GM12892 (cell line): Measurements from ENCODE around the gene TM9SF4. TPM values are rescaled to one million over a fixed set of nuclear protein-coding genes. Genes with fewer than 3 reads are reported as not detected.

Experiments
- DNase-seq: peaks from one replicate; pipeline ENCODE4 v3.0.0; 2011; ENCODE audit not compliant: insufficient read length
- FAIRE-seq: peaks from 2 replicates; lab custom pipeline; 2011; peaks lifted over from hg19 to GRCh38; lab: Jason Lieb, UNC
- POLR2A ChIP-seq: IDR thresholded peaks from 2 replicates; pipeline ENCODE4 v1.6.1; 2011; ENCODE audit warnings: low read depth, low read length, control low read depth
- POLR2AphosphoS5 ChIP-seq: IDR thresholded peaks from 2 replicates; pipeline ENCODE4 v1.6.1; 2011; ENCODE audit warnings: low read depth, low read length, control low read depth
- TAF1 ChIP-seq: IDR thresholded peaks from 2 replicates; pipeline ENCODE4 v1.6.1; 2011; ENCODE audit warnings: low read depth, mild to moderate bottlenecking, control low read depth, low read length, borderline replicate concordance
- polyA plus RNA-seq: library from polyadenylated mRNA; unstranded; fragments of >200 nt; gene quantifications from one replicate; pipeline ENCODE4 v1.2.1, GENCODE V29; 2012; ENCODE audit warnings: missing spikeins, inconsistent platforms; ENCODE audit not compliant: missing spikeins

TM9SF4 gene, protein sequence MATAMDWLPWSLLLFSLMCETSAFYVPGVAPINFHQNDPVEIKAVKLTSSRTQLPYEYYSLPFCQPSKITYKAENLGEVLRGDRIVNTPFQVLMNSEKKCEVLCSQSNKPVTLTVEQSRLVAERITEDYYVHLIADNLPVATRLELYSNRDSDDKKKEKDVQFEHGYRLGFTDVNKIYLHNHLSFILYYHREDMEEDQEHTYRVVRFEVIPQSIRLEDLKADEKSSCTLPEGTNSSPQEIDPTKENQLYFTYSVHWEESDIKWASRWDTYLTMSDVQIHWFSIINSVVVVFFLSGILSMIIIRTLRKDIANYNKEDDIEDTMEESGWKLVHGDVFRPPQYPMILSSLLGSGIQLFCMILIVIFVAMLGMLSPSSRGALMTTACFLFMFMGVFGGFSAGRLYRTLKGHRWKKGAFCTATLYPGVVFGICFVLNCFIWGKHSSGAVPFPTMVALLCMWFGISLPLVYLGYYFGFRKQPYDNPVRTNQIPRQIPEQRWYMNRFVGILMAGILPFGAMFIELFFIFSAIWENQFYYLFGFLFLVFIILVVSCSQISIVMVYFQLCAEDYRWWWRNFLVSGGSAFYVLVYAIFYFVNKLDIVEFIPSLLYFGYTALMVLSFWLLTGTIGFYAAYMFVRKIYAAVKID
- 22.0 TPM for polyA plus RNA-seq

DNA sequence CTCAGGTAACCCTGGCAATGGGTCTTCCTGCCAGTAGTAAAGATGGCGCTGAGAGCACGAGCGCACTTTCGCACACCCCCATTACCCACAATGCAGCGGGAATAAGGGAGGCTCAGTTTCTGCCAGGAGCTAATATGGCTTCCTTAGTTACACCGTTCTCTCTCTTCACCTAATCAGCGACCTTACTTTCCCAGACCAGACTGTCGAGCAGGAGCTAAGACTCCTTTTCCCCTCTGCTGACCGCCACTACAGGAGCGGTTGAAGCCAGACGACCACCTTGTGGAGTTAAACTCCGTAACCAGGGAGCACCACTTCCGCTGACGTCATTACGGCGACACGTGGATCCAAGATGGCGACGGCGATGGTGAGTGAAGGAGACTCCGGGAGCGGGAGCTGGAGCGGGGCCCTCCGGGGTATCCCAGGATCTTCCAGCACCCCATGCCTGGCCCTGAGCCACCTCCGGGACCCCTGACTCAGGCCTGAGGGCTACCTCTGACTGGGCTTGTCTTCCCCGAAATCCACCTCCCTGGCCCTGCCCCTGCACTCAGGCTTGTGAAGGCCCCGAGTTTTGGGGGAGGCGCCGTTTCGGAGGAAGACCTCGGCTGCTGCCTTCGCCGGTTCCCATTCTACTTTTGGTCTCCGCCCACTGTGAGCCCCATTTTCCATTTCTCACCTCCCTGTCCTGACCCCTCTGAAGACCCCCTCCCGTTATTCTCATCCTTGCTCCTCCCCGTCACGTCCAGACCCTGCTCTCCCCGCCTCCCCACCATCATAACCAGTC is at the start of gene TM9SF4:
Gene TM9SF4 (plus strand): TSS at position 323 of the 781 bp plus-strand sequence. CDS start 27 bp downstream, at position 350.
- TF ChIP-seq TAF1: peak; percentile 96
- peak; percentile 95 for TF ChIP-seq POLR2A
- peak; percentile 86 for TF ChIP-seq POLR2AphosphoS5
- DNase-seq: peak; percentile 69
- peak; percentile 90 for FAIRE-seq

DNA sequence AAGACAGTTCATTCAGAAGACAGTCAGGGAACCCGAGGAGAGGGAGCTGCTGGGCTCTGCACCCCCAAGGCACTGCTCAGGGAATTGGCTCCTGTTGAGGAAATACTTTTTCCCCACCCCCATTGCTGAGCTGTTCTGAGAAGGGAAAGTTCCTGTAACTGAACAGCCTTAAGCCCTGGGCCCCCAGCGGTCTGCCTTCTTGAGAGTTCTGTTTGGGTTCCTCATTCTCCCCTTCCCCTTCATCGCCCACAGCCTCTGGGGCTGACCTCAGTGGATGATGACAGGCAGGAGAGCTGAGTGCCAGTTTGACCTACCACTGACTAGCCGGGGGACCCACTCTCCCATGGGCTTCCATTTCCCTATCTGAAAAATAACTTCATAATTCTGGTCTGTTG is 46.7 kb upstream of the TM9SF4 start:
- FAIRE-seq (peak; percentile 84), DNase-seq (no peak)
- TF ChIP-seq POLR2A (peak; percentile 34; the same call in 1 of the 2 replicates), TAF1 (no peak)

DNA sequence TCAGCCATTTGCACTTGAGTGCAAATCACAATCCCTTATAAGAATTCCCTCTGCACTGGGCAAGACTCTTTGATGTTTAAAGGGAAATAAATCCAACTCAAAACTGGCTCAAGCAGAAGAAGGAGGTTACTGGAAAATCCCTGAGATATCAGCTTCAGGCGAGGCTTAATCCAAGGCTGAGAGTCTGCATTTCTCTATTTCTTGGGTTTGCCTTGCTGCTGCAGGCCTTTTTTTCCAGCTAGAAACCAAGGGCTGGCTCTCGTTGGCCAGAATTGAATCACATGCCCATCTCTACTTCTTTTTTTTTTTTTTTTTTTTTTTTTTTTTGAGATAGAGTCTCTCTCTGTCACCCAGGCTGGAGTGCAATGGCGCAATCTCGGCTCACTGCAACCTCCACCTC is 45.8 kb upstream of the TM9SF4 start:
- no peak for FAIRE-seq
- DNase-seq: no peak
- no peak for TF ChIP-seq POLR2A
- TF ChIP-seq TAF1: no peak
- no peak for TF ChIP-seq POLR2AphosphoS5

DNA sequence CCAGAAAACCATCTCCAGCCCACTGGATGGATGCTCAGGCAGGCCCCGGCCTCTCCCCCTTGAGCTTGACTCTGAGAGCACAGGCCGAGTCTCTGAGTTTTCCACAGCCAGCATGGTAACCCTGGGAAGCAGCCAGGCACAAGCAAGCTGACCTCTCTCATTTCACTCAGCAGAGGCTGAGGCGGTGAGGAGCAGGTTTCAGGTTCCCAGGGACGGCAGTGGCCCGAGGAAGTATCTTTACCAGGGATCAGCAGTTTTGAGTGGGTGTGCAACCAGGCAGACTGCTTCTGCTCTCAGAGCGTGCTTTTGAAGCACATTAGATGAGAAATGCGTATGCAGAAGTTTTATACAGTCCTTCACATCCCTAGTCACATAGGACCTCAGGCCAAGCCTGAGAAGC is 44.8 kb upstream of the TM9SF4 start:
- FAIRE-seq: peak; percentile 91
- no peak for DNase-seq
- TF ChIP-seq POLR2A (no peak), TAF1 (no peak), POLR2AphosphoS5 (no peak)

DNA sequence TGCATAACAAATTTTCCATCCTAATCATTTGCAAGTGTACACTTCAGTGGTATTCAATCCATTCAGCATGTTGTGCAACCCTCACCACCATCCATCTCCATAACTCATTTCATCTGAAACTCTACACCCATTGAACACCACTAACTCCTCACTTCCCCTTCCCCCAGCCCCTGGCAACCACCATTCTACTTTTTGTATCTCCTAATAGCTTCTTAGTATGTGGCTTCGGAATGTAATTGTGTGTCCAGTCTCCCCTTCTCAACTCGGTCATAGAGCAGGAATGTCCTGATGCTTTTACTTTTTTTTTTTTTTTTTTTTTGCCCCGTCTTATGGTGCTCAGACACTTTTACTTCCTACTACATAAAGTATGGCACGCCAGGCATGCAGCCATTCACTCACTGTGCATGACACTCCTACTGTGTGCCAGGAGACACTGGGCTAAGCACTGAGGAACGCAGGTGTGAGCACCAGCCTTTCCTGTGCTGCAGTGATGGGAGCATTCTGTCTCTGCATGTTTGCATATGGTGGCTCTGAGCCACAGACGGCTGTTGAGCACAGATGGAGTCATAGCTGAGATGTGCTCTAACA is 42.2 kb upstream of the TM9SF4 start:
- FAIRE-seq (peak; percentile 33), DNase-seq (no peak)
- TF ChIP-seq POLR2AphosphoS5 (no peak), POLR2A (no peak), TAF1 (no peak)

DNA sequence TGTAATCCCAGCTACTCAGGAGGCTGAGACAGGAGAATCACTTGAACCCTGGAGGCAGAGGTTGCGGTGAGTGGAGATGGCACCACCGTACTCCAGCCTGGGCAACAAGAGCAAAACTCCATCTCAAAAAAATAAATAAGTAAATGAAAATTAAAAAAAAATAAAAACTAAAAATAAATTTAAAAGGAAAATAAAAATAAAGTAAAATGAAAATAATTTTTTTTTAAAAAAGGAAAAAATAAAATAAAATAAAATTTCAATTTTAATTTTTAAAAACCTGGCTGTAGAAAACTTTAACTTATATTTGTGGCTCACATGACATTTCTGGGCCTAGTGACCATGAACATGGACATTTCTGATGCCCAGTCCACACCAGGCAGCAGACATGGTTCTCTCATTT is 41.3 kb upstream of the TM9SF4 start:
- DNase-seq: no peak
- TF ChIP-seq TAF1 (no peak), POLR2AphosphoS5 (no peak), POLR2A (no peak)
- no peak for FAIRE-seq

DNA sequence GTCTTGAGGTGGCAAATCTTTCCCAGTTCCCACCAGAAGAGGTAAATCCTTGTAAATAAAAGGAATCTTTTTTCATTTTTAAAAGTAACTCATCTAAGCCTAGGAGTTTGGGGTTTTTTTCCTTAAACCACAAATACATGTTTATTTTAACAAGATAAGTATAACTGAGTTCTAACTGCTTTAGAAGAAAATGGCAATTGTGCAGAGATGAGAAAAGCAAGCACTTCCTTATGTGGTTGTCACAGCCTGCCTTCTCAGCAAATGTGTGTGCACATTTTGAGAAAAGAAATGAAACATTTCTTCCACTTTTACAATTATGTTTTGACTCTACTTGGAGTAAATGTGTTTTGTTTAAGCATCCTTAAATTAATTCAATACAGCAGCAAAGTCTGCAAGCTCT is 39.8 kb upstream of the TM9SF4 start:
- no peak for FAIRE-seq
- DNase-seq: no peak
- no peak for TF ChIP-seq POLR2A
- no peak for TF ChIP-seq POLR2AphosphoS5
- no peak for TF ChIP-seq TAF1

DNA sequence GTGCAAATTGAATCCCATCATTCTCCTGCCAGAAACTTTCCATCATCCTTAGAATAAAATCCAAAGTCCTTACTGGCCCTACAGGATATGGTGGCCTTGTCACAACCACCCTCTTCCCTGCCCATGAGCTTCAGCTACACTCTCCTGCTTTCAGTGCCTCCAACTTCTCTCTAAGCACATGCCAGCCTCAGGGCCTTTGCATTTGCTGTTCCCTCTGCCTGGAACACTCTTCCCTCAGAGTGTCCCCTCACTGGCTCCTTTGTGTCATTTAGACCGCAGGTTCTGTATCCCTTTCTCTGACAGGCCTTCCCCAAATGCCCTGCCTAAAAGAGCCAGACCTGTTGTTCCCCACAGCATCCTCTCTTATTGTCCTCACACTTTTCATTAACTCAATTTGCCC is 39.2 kb upstream of the TM9SF4 start:
- DNase-seq (no peak), FAIRE-seq (no peak)
- TF ChIP-seq TAF1: no peak
- no peak for TF ChIP-seq POLR2A
- no peak for TF ChIP-seq POLR2AphosphoS5

DNA sequence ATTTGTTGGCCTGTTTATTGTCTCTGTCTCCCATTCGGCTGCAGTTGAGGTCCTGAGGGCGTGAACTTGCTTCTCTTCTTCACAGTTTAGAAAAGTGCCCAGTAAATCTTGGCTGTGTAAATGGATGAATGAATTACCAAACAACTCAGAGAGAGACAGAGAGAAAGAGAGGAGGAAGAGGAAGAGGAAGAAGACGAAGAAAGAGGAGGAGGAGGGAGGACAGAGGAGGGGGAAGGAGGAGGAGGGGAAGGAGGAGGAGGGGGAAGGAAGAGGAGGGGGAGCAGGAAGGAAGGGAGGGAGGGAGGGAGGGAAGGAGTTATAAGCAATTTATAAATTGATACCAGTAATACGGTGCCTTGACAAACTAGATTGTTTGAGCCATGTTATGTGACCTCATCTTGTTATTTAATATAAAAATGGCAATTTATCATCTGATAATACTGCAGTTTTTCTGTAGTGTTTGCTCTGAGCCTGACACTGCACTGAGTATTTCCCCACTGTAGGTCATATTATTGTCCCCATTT is 38.8 kb upstream of the TM9SF4 start:
- DNase-seq (no peak), FAIRE-seq (no peak)
- TF ChIP-seq POLR2A (no peak), TAF1 (no peak), POLR2AphosphoS5 (no peak)

DNA sequence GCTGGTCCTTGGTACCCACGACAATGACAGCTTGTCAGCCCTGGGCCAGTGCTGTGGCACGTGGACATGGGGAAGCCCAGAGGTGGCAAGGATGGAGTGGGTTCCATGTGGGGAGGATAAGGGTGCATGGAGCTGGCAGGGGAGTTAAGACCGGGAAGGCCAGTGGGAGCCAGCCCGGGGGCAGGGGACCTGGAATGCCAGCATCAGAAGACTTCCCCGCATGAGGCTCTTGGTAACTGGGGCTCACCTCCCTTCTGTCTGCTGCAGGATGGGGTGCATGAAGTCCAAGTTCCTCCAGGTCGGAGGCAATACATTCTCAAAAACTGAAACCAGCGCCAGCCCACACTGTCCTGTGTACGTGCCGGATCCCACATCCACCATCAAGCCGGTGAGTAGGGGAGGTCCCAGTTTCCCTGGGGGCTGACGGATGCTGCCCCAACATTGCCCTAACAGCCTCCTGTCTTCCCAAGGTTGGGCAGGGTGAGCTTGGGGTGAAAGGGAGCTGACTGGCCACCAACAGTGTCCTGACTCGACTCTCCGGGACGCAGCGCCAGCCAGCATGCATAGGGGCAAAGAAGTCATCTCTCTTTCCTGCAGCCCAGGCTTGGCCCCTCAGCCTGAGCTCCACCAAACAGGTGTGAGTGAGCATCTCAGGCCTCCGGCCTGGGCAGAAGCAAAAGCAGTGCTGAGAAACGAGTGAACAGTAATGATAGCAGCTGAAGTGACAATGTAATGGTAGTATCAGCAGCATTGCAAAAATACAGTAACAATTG is 37.9 kb upstream of the TM9SF4 start:
- no peak for TF ChIP-seq POLR2AphosphoS5
- no peak for TF ChIP-seq POLR2A
- TF ChIP-seq TAF1: no peak
- FAIRE-seq: no peak
- DNase-seq: no peak
